Kidney tubule cell (primary cell): Measurements from ENCODE around the gene SPDYE6.
"Not testable (repeated sequence)": the region's sequence is repeated elsewhere in the genome, so short reads cannot be mapped to it uniquely, and the experiment has no call there.

Source experiments
- DNase-seq: peaks from one replicate; pipeline ENCODE4 v3.0.0-alpha.2; 2018; ENCODE audit warnings: low spot score

Gene SPDYE6

GRCh38 chr7:102363549-102364393, 7.5 kb upstream of the SPDYE6 start:
- peak; percentile 100 for DNase-seq

- DNase-seq, result not testable (repeated sequence)
Measured at GRCh38 chr7:102346983-102347382, 9.3 kb downstream of the SPDYE6 start.

GRCh38 chr7:102340599-102341368, 15.5 kb downstream of the SPDYE6 start:
- DNase-seq, result peak; percentile 81

- not testable (repeated sequence) for DNase-seq
Measured at GRCh38 chr7:102337420-102337819, 18.8 kb downstream of the SPDYE6 start.

- DNase-seq, result not testable (repeated sequence)
Measured at GRCh38 chr7:102337002-102337401, 19.2 kb downstream of the SPDYE6 start.

GRCh38 chr7:102335574-102335973, 20.7 kb downstream of the SPDYE6 start:
- DNase-seq, result peak; percentile 31

GRCh38 chr7:102330666-102331460, 25.4 kb downstream of the SPDYE6 start:
- DNase-seq, result not testable (repeated sequence)

- not testable (repeated sequence) for DNase-seq
Measured at GRCh38 chr7:102329366-102329765, 26.9 kb downstream of the SPDYE6 start.

GRCh38 chr7:102328863-102329262, 27.4 kb downstream of the SPDYE6 start:
- not testable (repeated sequence) for DNase-seq

GRCh38 chr7:102327183-102327582, 29.1 kb downstream of the SPDYE6 start:
- not testable (repeated sequence) for DNase-seq

GRCh38 chr7:102326157-102326889, 29.9 kb downstream of the SPDYE6 start:
- DNase-seq, result no peak

GRCh38 chr7:102325106-102325505, 31.1 kb downstream of the SPDYE6 start:
- DNase-seq, result not testable (repeated sequence)

GRCh38 chr7:102323914-102324195, 32.4 kb downstream of the SPDYE6 start:
- DNase-seq, result no peak

- no peak for DNase-seq
Measured at GRCh38 chr7:102322202-102322715, 34.0 kb downstream of the SPDYE6 start.

GRCh38 chr7:102321351-102322201, 34.7 kb downstream of the SPDYE6 start:
- no peak for DNase-seq

- DNase-seq, result no peak
Measured at GRCh38 chr7:102320601-102321350, 35.5 kb downstream of the SPDYE6 start.

GRCh38 chr7:102320181-102320580, 36.1 kb downstream of the SPDYE6 start:
- no peak for DNase-seq

GRCh38 chr7:102319671-102320070, 36.6 kb downstream of the SPDYE6 start:
- DNase-seq, result no peak

- DNase-seq, result peak; percentile 87
Measured at GRCh38 chr7:102318482-102318971, 37.7 kb downstream of the SPDYE6 start.
